Measurements from ENCODE around the gene RAB20. TPM values are rescaled to one million over a fixed set of nuclear protein-coding genes. Genes with fewer than 3 reads are reported as not detected.
"Not testable (repeated sequence)": the region's sequence is repeated elsewhere in the genome, so short reads cannot be mapped to it uniquely, and the experiment has no call there.

The RAB20 gene
- total RNA-seq, 2 experiments from 2014 or later = 8.8 to 9.9 TPM

DNA sequence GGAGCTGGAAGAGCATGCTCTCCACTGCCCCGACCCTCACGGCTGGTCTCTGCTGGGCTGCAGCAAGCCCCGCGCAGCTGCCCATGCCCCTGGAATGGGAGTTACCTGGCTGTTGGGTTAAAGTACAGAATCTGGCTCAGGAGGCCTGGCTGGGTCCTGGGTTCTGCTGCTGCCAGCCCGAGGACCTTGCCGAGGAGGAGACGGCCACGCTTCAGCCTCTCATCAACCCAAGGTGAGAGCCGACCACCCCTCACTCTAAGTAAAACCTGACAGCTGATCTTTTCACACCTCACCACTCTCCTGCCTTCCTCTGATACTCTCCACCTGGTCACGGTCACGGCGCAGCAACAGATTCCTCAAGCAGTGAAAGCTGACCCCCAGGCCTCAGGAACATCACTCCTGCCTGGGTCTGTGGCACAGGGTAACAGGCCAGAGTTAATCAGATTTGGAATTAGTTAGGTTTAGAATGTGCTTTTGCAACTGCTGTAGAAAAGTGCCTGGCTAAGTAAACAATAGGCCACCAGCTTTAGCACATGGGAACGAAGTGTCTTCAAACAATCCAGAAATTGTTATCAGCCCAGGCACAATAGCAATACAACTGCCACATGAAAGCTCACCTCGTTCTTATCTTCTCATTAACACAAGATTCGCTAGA lies 20.5 kb downstream of the RAB20 start:
- no peaks in the 10 kb centered on the region for H3K9me3 Mint-ChIP-seq
- peaks cover 9% of the 10 kb centered on the region for H3K36me3 Mint-ChIP-seq
- no peak for ATAC-seq (ENCODE audit: low read depth)
- POLR2A ChIA-PET = no interaction called here
- H3K4me3 Mint-ChIP-seq = no peak overlapping the region
- no peak overlapping the region for H3K27ac Mint-ChIP-seq
- DNase-seq = no peak
- peaks cover 10% of the 10 kb centered on the region for H3K4me1 Mint-ChIP-seq
- H3K27me3 Mint-ChIP-seq = no peaks in the 10 kb centered on the region

DNA sequence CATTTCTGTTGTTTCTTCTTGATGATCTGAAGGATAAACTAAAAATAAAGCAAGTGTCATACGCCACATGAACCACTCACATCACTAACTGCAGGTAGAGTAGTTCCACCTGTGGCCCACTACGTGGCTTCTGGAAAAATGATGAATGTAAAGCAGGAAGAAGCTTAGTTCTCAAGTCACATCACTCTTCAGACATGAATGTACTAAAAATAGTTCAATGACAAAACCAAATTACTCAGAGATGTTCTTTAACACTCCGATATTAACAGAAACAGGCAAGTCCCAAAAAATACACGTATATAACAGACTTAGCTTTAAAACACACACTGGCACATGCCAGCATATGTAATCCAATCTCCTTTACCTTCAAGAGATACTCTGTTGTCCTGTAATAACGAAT lies 21.6 kb downstream of the RAB20 start:
- Mint-ChIP-seq H3K36me3 (peaks cover under 1% of the 10 kb centered on the region), H3K9me3 (no peaks in the 10 kb centered on the region), H3K27ac (no peak overlapping the region), H3K27me3 (no peaks in the 10 kb centered on the region), H3K4me3 (no peak overlapping the region), H3K4me1 (peaks cover 12% of the 10 kb centered on the region)
- no peak for ATAC-seq (ENCODE audit: low read depth)
- POLR2A ChIA-PET = no interaction called here
- no peak for DNase-seq

DNA sequence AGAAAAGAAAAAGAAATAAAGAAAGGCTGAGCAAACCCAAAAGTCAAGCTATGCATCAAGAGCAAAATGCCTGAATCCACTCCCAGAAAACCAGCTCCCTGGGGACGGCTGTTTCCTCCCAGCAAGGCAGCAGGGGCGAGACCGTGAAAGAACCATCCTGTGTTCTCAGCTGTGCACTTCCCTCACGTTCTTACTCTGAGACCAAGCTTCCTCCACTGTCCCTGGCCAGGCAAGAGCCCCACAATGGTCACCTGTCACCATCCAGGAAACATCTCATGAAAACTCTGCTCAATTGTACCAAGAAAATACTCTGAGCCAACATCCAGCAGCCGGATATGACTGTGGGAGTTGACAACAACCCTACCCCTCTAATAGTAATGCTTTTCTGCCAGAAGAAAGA lies 22.9 kb downstream of the RAB20 start:
- no peaks in the 10 kb centered on the region for H3K9me3 Mint-ChIP-seq
- H3K36me3 Mint-ChIP-seq = no peaks in the 10 kb centered on the region
- POLR2A ChIA-PET = no interaction called here
- peaks cover 12% of the 10 kb centered on the region for H3K4me1 Mint-ChIP-seq
- no peak overlapping the region for H3K4me3 Mint-ChIP-seq
- H3K27ac Mint-ChIP-seq = no peak overlapping the region
- no peak for DNase-seq
- ATAC-seq (ENCODE audit: low read depth) = no peak
- no peaks in the 10 kb centered on the region for H3K27me3 Mint-ChIP-seq

GRCh38 chr13:110536006-110536693 lies 25.4 kb downstream of the RAB20 start:
- no peak for ATAC-seq (ENCODE audit: low read depth)
- peaks cover 12% of the 10 kb centered on the region for H3K4me1 Mint-ChIP-seq
- peak overlapping the region; percentile 60 for H3K4me3 Mint-ChIP-seq
- no peaks in the 10 kb centered on the region for H3K36me3 Mint-ChIP-seq
- DNase-seq = no peak
- H3K9me3 Mint-ChIP-seq = no peaks in the 10 kb centered on the region
- H3K27ac Mint-ChIP-seq = peak overlapping the region; percentile 38
- POLR2A ChIA-PET = interaction anchor here (0.7 kb wide), 1 partner anchor 110 kb away, joined by 3 read pairs; no protein-coding TSS in a partner anchor
- H3K27me3 Mint-ChIP-seq = no peaks in the 10 kb centered on the region

GRCh38 chr13:110535526-110535925 lies 26.0 kb downstream of the RAB20 start:
- POLR2A ChIA-PET = interaction anchor here (0.7 kb wide), 1 partner anchor 111 kb away, joined by 3 read pairs; no protein-coding TSS in a partner anchor
- no peak for ATAC-seq (ENCODE audit: low read depth)
- H3K4me1 Mint-ChIP-seq = peaks cover 12% of the 10 kb centered on the region
- no peaks in the 10 kb centered on the region for H3K27me3 Mint-ChIP-seq
- H3K27ac Mint-ChIP-seq = no peak overlapping the region
- DNase-seq = no peak
- H3K4me3 Mint-ChIP-seq = no peak overlapping the region
- peaks cover 2% of the 10 kb centered on the region for H3K9me3 Mint-ChIP-seq
- peaks cover 3% of the 10 kb centered on the region for H3K36me3 Mint-ChIP-seq

DNA sequence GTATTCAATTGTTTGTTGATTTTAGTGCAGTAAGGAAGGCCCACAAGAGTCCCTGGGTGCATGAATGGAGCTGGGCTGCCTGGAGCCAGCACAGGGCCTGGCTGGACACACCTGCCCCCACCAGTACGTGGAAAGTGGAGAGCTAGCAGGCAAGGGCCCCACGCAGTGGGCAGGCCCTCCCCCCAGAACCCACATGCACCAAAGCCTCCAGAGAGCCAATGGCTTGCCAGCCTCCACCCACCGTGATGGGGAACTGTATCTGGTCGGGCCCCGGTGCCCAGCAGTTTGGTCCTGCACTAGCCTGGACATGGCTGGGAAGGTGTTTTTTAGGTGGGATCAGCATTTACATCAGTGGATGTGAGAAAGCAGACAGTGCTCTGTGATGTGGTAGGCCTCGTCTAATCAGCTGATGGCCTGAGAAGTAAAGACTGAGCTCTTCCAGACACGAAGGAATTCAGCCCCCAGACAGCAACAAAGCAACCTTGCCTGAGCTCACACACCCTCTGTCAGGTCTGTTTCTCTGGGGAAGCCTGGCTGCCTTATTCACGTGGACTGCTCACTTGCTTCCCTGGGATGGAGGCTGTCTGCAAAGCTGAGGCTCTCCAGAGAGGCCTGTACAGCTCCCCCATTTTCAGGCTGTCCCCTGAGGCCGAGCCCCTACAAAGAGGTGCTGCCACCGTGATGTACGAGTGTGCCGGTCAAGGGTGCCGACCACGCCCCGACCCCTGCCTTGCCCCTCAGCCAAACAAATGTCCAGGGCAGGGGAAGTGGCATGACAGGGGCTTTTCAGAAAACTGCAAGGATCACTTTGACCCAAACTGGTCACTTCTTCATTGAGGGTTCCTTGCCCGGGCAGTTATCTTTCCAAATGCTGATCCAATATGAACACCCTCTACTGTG lies 27.5 kb downstream of the RAB20 start:
- Mint-ChIP-seq H3K4me3 (no peak overlapping the region), H3K27me3 (no peaks in the 10 kb centered on the region), H3K27ac (no peak overlapping the region), H3K9me3 (peaks cover 2% of the 10 kb centered on the region), H3K4me1 (peaks cover 12% of the 10 kb centered on the region), H3K36me3 (peaks cover 6% of the 10 kb centered on the region)
- DNase-seq (no peak), ATAC-seq (ENCODE audit: low read depth) (no peak)
- POLR2A ChIA-PET = no interaction called here

DNA sequence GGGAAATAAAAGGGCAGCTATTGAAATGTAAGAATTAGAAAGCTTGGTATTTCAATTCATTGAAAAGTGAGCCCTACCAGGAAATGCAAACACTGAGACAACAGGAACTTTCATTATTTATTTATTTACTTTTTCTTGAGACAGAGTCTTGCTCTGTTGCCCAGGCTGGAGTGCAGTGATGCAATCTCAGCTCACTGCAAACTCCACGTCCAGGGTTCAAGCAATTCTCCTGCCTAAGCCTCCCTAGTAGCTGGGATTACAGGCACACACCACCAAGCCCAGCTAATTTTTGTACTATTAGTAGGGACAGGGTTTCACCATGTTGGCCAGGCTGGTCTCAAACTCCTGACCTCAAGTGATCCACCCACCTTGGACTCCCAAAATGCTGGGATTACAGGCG lies 29.3 kb downstream of the RAB20 start:
- H3K4me3 Mint-ChIP-seq; H3K27me3 Mint-ChIP-seq; H3K9me3 Mint-ChIP-seq; POLR2A ChIA-PET; DNase-seq; H3K4me1 Mint-ChIP-seq; H3K27ac Mint-ChIP-seq; H3K36me3 Mint-ChIP-seq; ATAC-seq (ENCODE audit: low read depth): not testable (repeated sequence)

GRCh38 chr13:110531671-110532083 lies 29.8 kb downstream of the RAB20 start:
- Mint-ChIP-seq H3K9me3 (peaks cover 2% of the 10 kb centered on the region), H3K27me3 (no peaks in the 10 kb centered on the region), H3K4me1 (peaks cover 6% of the 10 kb centered on the region), H3K36me3 (peaks cover 8% of the 10 kb centered on the region), H3K4me3 (no peak overlapping the region), H3K27ac (no peak overlapping the region)
- DNase-seq (no peak), ATAC-seq (ENCODE audit: low read depth) (no peak)
- POLR2A ChIA-PET = no interaction called here

DNA sequence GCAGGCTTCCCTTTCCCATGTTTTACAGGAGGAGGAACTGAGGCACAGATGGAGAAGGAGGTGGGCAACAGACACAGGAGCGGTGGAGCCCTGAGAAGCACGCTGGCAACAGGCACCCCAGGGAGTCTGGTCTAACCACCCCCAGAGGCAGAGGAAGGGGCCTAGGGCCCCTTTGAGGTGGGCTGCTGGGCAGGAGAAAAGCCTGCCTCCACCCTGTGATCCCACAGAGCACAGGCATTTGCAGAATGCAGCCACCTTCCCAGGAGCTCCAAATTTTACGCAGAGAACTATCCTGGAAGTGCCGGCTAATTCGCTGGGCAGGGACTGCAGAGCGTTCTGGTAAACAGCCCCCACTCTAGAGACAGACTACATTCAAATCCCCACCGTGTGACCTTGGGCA lies 30.4 kb downstream of the RAB20 start:
- Mint-ChIP-seq H3K4me1 (peaks cover 5% of the 10 kb centered on the region), H3K36me3 (peaks cover 8% of the 10 kb centered on the region), H3K4me3 (no peak overlapping the region), H3K27me3 (no peaks in the 10 kb centered on the region), H3K9me3 (peaks cover 2% of the 10 kb centered on the region), H3K27ac (no peak overlapping the region)
- POLR2A ChIA-PET = no interaction called here
- ATAC-seq (ENCODE audit: low read depth) = no peak
- no peak for DNase-seq

DNA sequence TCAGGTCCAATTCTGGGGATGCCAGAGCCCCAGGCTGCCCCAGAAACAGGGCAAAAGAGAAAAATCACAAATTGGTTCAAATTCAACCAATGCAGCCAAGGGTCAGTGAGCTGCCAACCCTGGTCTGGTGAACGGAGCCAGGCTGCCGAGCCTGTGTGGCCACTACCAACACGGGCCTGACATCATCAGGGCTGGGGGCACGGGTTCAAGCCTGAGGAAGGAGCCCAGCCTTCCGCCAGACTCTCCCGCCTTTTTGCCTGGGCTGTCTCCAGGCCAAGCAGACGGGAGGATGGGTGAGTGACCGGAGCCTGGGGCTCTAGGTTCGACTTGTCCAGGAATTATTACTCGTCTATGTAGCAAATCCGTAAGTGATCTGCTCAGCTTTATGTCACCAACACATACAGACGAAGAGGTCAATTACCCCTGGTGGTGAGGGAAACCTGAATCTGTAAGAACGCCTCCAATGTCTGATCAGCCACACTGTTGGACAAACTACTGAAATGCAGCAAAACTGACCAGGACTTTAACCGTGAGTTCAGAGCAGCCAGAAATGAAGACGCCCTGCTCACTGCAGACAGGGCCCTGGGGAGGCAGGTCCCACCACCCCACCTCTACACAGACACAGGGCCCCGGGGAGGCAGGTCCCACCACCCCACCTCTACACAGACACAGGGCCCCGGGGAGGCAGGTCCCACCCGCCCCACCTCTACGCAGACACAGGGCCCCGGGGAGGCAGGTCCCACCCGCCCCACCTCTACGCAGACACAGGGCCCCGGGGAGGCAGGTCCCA lies 31.8 kb downstream of the RAB20 start:
- Mint-ChIP-seq H3K4me3 (no peak overlapping the region), H3K4me1 (peaks cover 17% of the 10 kb centered on the region), H3K36me3 (peaks cover 8% of the 10 kb centered on the region), H3K27me3 (no peaks in the 10 kb centered on the region), H3K9me3 (peaks cover 2% of the 10 kb centered on the region), H3K27ac (no peak overlapping the region)
- DNase-seq = no peak
- POLR2A ChIA-PET = no interaction called here
- no peak for ATAC-seq (ENCODE audit: low read depth)

- ATAC-seq (ENCODE audit: low read depth) = no peak
- no peaks in the 10 kb centered on the region for H3K27me3 Mint-ChIP-seq
- peaks cover 24% of the 10 kb centered on the region for H3K4me1 Mint-ChIP-seq
- H3K27ac Mint-ChIP-seq = no peak overlapping the region
- H3K36me3 Mint-ChIP-seq = peaks cover 8% of the 10 kb centered on the region
- no peak for DNase-seq
- POLR2A ChIA-PET = no interaction called here
- H3K9me3 Mint-ChIP-seq = peaks cover 2% of the 10 kb centered on the region
- H3K4me3 Mint-ChIP-seq = no peak overlapping the region
Measured at GRCh38 chr13:110528911-110529310, 32.6 kb downstream of the RAB20 start.

DNA sequence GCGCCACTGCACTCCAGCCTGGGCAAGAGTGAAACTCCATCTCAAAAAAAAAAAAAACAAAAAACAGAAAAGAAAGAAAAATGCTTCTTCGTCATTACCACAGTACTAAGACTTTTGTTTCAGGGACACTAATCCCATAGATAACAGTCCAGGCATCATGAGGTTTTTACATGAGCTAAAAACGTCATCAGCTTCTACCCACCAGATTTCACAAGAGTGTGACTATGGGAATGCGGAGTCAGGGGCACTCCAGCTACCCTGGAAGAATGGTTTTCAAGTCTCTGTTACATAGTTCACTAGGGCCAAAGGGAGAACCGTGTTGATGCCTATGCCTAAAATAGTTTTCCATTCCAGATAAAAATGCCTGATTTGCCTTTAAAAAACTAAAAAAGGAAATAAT lies 33.2 kb downstream of the RAB20 start:
- peaks cover 24% of the 10 kb centered on the region for H3K4me1 Mint-ChIP-seq
- peaks cover 8% of the 10 kb centered on the region for H3K36me3 Mint-ChIP-seq
- H3K9me3 Mint-ChIP-seq = peaks cover 2% of the 10 kb centered on the region
- POLR2A ChIA-PET = no interaction called here
- ATAC-seq (ENCODE audit: low read depth) (no peak), DNase-seq (no peak)
- no peak overlapping the region for H3K27ac Mint-ChIP-seq
- H3K27me3 Mint-ChIP-seq = no peaks in the 10 kb centered on the region
- H3K4me3 Mint-ChIP-seq = no peak overlapping the region

Data from activated naive CD8-positive, alpha-beta T cell treated with anti-CD3 and anti-CD28 coated beads, Interleukin-2, amount 10 ng/mL, durations not matched to agents 7 days and 5 days (primary cell).